Left lung (tissue), 10 donors: ENCODE measurements around the gene A3GALT2. TPM values are rescaled to one million over a fixed set of nuclear protein-coding genes. Genes with fewer than 3 reads are reported as not detected.

Experiments
- ATAC-seq: fragments of 200-7000 bp; cut with Tn5 transposase; one replicate; pipeline ENCODE4 v1.9.1; 2020; ENCODE audit warnings: moderate library complexity
- DNase-seq, 4 donors: peaks; one replicate each; pipeline ENCODE4 v3.0.0-alpha.2; 2013 to 2020
- H3K27ac ChIP-seq, 2 donors: fragments of 200-600 bp; sonication (generic) in 1 of 2; one replicate each; pipeline versions ENCODE4 v1.5.0 to v1.8.0; 2020 to 2021
- H3K27me3 ChIP-seq, 2 donors: fragments of 200-600 bp; sonication (generic) in 1 of 2; one replicate each; pipeline versions ENCODE4 v1.5.0 to v1.8.0; 2020 to 2021
- H3K36me3 ChIP-seq, 2 donors: fragments of 200-600 bp; sonication (generic) in 1 of 2; one replicate each; pipeline versions ENCODE4 v1.5.0 to v1.8.0; 2020 to 2021
- H3K4me1 ChIP-seq, 2 donors: fragments of 200-600 bp; one replicate each; pipeline ENCODE4 v1.8.0; 2021
- H3K4me3 ChIP-seq, 2 donors: fragments of 200-600 bp; sonication (generic) in 1 of 2; one replicate each; pipeline versions ENCODE4 v1.5.0 to v1.8.0; 2020 to 2021; ENCODE audit warnings: mild to moderate bottlenecking in 1 of 2
- H3K9me3 ChIP-seq, 2 donors: fragments of 200-600 bp; sonication (generic) in 1 of 2; one replicate each; pipeline versions ENCODE4 v1.5.0 to v1.8.0; 2020 to 2021
- CTCF ChIP-seq, 2 donors: fragments of 200-600 bp; sonication (generic) in 1 of 2; IDR thresholded peaks; one replicate each; pipeline versions ENCODE4 v1.5.0 to v1.8.0; 2021; ENCODE audit warnings: antibody characterized with exemption in 2 of 2
- intact Hi-C, 2 donors: fragments of 100-400 bp; cut with DNase I; formaldehyde crosslinking; loops; one replicate each; pipeline versions ENCODE4 v1.11.2 to v1.14.2; 2022
- polyA plus RNA-seq, 6 donors: library from polyadenylated mRNA; unstranded; fragments of 120-200 nt; gene quantifications; one replicate each; pipeline ENCODE4 v1.2.1, GENCODE V29; 2013; ENCODE audit not compliant: insufficient read length in 6 of 6
- total RNA-seq, 2 donors: library from RNA; stranded (reverse); fragmentation: NEBNext Ultra II Directional; extraction: Animal tissue kit (Norgen Biotek cat#: 25700); gene quantifications; one replicate each; pipeline ENCODE4 v1.2.1, GENCODE V29; 2021
- donor health status: DM: no; HTN: yes; CAD: no.
- donor health status: DM: no; HTN: no; CAD: no.

The A3GALT2 gene
- total and polyA plus RNA-seq, 8 donors = 0.25 to 0.28 (median 0.25) TPM; not detected in 5

DNA sequence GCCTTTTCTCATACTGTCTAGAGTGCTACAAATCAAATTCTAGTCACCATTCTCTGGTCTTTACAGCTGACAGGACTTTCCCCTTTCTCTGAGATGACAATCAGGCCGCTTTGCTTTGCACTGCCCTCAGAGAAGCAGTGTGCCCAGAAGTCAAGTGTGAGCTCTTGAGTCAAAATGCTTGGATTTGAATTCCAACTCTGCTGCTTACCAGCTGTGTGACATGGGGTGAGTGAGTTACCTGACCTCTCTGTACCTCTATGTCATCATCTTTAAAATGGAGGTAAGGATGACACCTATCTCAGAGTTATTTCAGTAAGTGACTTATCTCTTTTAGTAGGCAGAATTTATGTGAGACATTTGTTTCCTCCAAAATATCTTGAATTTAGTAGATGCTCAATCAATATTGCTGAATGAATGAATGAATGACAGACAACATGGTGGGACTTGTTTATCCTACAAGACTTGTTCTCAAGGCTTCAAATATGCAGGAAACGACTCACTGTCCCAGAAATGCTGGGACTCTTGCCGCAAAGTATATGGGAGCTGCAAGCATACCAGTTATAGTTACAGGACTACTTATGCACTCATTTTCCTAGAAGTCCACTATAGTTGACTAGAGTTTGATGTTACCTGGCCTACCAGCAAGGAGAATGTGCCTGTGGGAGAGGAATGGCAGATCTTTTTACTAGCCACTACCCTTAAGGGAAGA is 38.1 kb upstream of the A3GALT2 start:
- DNase-seq (no peak), ATAC-seq (peak; percentile 54)
- Histone ChIP-seq H3K27me3 (no peaks in the 10 kb centered on the region), H3K4me1 (peaks cover 0 to 24% of the 10 kb centered on the region in 2 donors), H3K9me3 (no peaks in the 10 kb centered on the region), H3K36me3 (peaks cover 0 to 11% of the 10 kb centered on the region in 2 donors), H3K27ac (no peak overlapping the region), H3K4me3 (no peak overlapping the region)
- no peak for TF ChIP-seq CTCF (IDR thresholded peaks at IDR 0.05)
- intact Hi-C loops = no loop called here

- Histone ChIP-seq H3K4me1 (peaks cover 0 to 19% of the 10 kb centered on the region in 2 donors), H3K36me3 (peaks cover 0 to 14% of the 10 kb centered on the region in 2 donors), H3K9me3 (no peaks in the 10 kb centered on the region), H3K27me3 (no peaks in the 10 kb centered on the region), H3K4me3 (no peak overlapping the region), H3K27ac (no peak overlapping the region)
- no peak for ATAC-seq
- no peak for DNase-seq
- intact Hi-C loops = no loop called here
- TF ChIP-seq CTCF (IDR thresholded peaks at IDR 0.05) = no peak
These were observed 37.4 kb upstream of the A3GALT2 start for GRCh38 chr1:33358114-33358794.

GRCh38 chr1:33357099-33357498 is 36.2 kb upstream of the A3GALT2 start:
- no peak for DNase-seq
- intact Hi-C loops = no loop called here
- no peak overlapping the region for H3K27ac ChIP-seq
- H3K4me3 ChIP-seq = no peak overlapping the region
- TF ChIP-seq CTCF (IDR thresholded peaks at IDR 0.05) = no peak
- H3K4me1 ChIP-seq = peaks cover 0 to 18% of the 10 kb centered on the region in 2 donors
- ATAC-seq = no peak
- no peaks in the 10 kb centered on the region for H3K9me3 ChIP-seq
- no peaks in the 10 kb centered on the region for H3K27me3 ChIP-seq
- H3K36me3 ChIP-seq = peaks cover 0 to 14% of the 10 kb centered on the region in 2 donors

DNA sequence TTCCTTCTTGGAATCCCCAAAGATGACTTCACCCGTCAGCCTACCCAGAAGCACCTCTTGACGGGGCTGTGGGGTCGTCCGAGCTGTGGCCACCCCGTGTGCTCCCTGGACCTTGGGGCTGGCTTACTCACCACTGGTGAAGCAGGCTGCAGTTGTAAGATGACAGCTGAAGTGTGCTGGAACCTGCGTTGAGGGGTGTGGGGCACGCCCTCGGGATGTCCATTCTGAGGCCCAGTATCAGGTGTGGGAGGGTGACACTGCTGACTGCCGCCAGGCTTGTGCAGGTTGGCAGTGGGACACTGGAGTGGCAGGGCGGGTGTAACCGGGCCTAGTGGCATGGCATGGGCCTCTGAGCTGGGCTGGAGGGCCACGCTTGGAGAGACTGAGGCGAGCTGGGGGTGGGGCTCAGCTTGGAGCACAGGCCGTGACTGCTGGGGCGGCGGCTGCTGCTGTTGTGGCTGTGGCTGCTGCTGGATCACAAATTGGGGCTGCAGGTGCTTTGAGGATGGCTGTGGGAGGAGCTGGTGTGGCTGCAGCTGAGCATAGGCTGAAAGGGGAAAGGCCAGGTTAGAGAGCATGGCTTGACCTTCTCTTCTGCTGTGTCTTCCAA is 33.9 kb upstream of the A3GALT2 start:
- peak in 1 of 4 donors; percentile 45 for DNase-seq
- intact Hi-C loops = no loop called here

More for the DNA sequence above, 33.9 kb upstream of the A3GALT2 start:
- Histone ChIP-seq H3K4me1 (peaks cover 0 to 15% of the 10 kb centered on the region in 2 donors), H3K36me3 (peaks cover 0 to 14% of the 10 kb centered on the region in 2 donors), H3K9me3 (no peaks in the 10 kb centered on the region), H3K27ac (no peak overlapping the region), H3K27me3 (no peaks in the 10 kb centered on the region), H3K4me3 (no peak overlapping the region)
- no peak for TF ChIP-seq CTCF (IDR thresholded peaks at IDR 0.05)
- no peak for ATAC-seq
